ENCODE results near the gene DIDO1. TPM values are rescaled to one million over a fixed set of nuclear protein-coding genes. Genes with fewer than 3 reads are reported as not detected.

The DIDO1 gene
- total RNA-seq, 2 experiments from 2014 or later, result 51.9 to 54.3 TPM

DNA sequence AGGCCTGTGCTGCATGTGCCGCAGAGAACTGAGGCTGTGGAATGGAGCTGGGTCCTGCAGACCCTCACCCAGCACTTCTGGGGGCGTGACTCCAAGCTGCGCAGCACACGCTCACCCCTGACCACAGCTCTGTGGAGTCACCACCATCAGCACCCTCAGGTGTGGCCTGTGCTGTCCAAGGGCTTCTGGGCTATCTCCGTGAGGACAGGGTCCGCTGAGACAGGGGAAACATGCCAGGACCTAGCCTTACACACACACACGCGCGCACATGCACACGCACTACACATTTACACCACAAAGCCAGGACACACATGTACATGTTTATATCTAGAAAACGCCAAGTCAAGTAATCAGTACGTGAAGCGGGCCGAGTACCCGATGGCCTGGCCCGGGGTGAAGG, 37.9 kb downstream of the DIDO1 start:
- H3K27ac Mint-ChIP-seq, result no peak overlapping the region
- CTCF ChIA-PET, result no interaction called here

GRCh38 chr20:62887860-62888239, 38.5 kb downstream of the DIDO1 start:
- Mint-ChIP-seq H3K27me3 (no peaks in the 10 kb centered on the region), H3K4me3 (no peak overlapping the region), H3K36me3 (ENCODE audit: low read depth) (peaks cover 65% of the 10 kb centered on the region)

More for the DNA sequence above, 37.9 kb downstream of the DIDO1 start:
- H3K4me3 ChIP-seq (ENCODE audit: low read length), result no peak overlapping the region
- TF ChIP-seq CTCF (IDR thresholded peaks at IDR 0.05), result no peak
- intact Hi-C loops (cut with DNase I, micrococcal nuclease), result no loop called here
- peaks cover 58% of the 10 kb centered on the region for H3K4me1 ChIP-seq (ENCODE audit: insufficient read depth, low read length)
- H3K36me3 ChIP-seq (ENCODE audit: insufficient read depth, low read length), result peaks cover 70% of the 10 kb centered on the region
- Mint-ChIP-seq H3K4me3 (no peak overlapping the region), H3K4me1 (ENCODE audit: low read depth) (peaks cover 45% of the 10 kb centered on the region), H3K9me3 (no peaks in the 10 kb centered on the region), H3K36me3 (ENCODE audit: low read depth) (peaks cover 70% of the 10 kb centered on the region), H3K27me3 (no peaks in the 10 kb centered on the region)
- ATAC-seq (ENCODE audit: poor library complexity), result no peak
- H3K27ac ChIP-seq (ENCODE audit: low read depth in 1 of 2, low read length in 2 of 2), result no peak overlapping the region
- POLR2A ChIA-PET, result interaction anchor here (1.3 kb wide), 1 partner anchor 27 kb away, joined by 3 read pairs; the partner anchor contains the start of gene TCFL5
- no peaks in the 10 kb centered on the region for H3K27me3 ChIP-seq (ENCODE audit: control insufficient read depth in 1 of 2, insufficient read depth in 2 of 2, low read length in 2 of 2)
- no peaks in the 10 kb centered on the region for H3K9me3 ChIP-seq (ENCODE audit: control insufficient read depth in 1 of 2, insufficient read depth in 1 of 2, low read length in 2 of 2)
- DNase-seq, result no peak

DNA sequence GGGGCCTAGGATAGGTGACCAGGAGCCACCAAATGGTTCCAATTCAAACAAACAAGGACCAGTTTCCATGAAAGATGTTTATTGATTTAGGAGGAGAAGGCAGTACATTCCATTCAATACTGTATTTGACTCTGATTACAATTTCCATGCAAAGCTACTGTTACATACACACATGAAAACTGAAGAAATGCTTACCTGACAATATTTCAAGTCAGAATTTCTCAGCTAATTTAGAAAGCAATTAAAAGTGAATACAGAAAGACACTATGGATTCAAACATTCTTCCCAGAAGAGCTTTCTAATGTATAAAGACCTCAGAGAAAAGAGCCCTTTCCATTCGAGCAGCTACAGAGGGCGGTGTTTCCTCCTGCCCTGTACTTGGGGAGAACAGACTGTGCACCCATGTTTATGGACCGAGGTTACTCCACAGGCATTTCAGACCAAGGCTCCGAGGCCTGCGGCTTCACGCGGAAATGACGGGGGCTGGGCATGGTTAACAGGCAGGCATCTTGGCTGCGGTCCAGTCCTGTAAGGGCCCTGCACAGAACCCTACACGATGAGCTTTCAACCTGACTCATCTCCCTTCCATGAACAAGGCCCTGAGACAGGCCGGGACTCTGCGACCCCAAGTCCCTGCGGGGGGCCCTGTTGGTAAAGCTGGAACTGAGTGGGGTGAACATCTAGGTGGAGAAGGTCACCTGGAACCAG, 39.0 kb downstream of the DIDO1 start:
- peaks cover 59% of the 10 kb centered on the region for H3K36me3 ChIP-seq (ENCODE audit: insufficient read depth, low read length)
- Mint-ChIP-seq H3K36me3 (ENCODE audit: low read depth) (peaks cover 59% of the 10 kb centered on the region), H3K4me3 (no peak overlapping the region), H3K9me3 (no peaks in the 10 kb centered on the region), H3K4me1 (ENCODE audit: low read depth) (peaks cover 37% of the 10 kb centered on the region), H3K27ac (peak overlapping the region; percentile 74), H3K27me3 (no peaks in the 10 kb centered on the region)
- H3K4me1 ChIP-seq (ENCODE audit: insufficient read depth, low read length), result peaks cover 49% of the 10 kb centered on the region
- H3K4me3 ChIP-seq (ENCODE audit: low read length), result no peak overlapping the region
- no peak for TF ChIP-seq CTCF (IDR thresholded peaks at IDR 0.05)
- no peak overlapping the region for H3K27ac ChIP-seq (ENCODE audit: low read depth in 1 of 2, low read length in 2 of 2)
- DNase-seq (peak in 11 of 14 experiments; percentile 14 to 80 (median 33)), ATAC-seq (ENCODE audit: poor library complexity) (no peak)
- intact Hi-C loops (cut with DNase I, micrococcal nuclease), result no loop called here
- ChIA-PET CTCF (interaction anchor here (1.1 to 1.2 kb wide), 3 partner anchors 13 to 122 kb away, joined by 3 to 4 read pairs (median 3); no protein-coding TSS in a partner anchor), POLR2A (interaction anchor here (0.6 to 1.3 kb wide), 4 partner anchors 12 to 75 kb away, joined by 3 to 4 read pairs (median 3); partner anchors contain the start of genes GID8 and TCFL5)
- no peaks in the 10 kb centered on the region for H3K9me3 ChIP-seq (ENCODE audit: control insufficient read depth in 1 of 2, insufficient read depth in 1 of 2, low read length in 2 of 2)
- H3K27me3 ChIP-seq (ENCODE audit: control insufficient read depth in 1 of 2, insufficient read depth in 2 of 2, low read length in 2 of 2), result no peaks in the 10 kb centered on the region

More at GRCh38 chr20:62887860-62888239, 38.5 kb downstream of the DIDO1 start:
- intact Hi-C loops (cut with DNase I, micrococcal nuclease), result no loop called here
- no peaks in the 10 kb centered on the region for H3K9me3 ChIP-seq (ENCODE audit: control insufficient read depth in 1 of 2, insufficient read depth in 1 of 2, low read length in 2 of 2)
- ATAC-seq (ENCODE audit: poor library complexity) (no peak), DNase-seq (no peak)
- Mint-ChIP-seq H3K4me1 (ENCODE audit: low read depth) (peaks cover 42% of the 10 kb centered on the region), H3K27ac (peak overlapping the region; percentile 74), H3K9me3 (no peaks in the 10 kb centered on the region)
- H3K27ac ChIP-seq (ENCODE audit: low read depth in 1 of 2, low read length in 2 of 2), result no peak overlapping the region
- H3K4me1 ChIP-seq (ENCODE audit: insufficient read depth, low read length), result peaks cover 55% of the 10 kb centered on the region
- TF ChIP-seq CTCF (IDR thresholded peaks at IDR 0.05), result no peak
- POLR2A ChIA-PET, result interaction anchor here (0.6 to 1.3 kb wide), 4 partner anchors 12 to 74 kb away, joined by 3 to 4 read pairs (median 3); partner anchors contain the start of genes GID8 and TCFL5
- CTCF ChIA-PET, result interaction anchor here (1.1 to 1.2 kb wide), 3 partner anchors 12 to 121 kb away, joined by 3 to 4 read pairs (median 3); no protein-coding TSS in a partner anchor
- peaks cover 64% of the 10 kb centered on the region for H3K36me3 ChIP-seq (ENCODE audit: insufficient read depth, low read length)
- H3K4me3 ChIP-seq (ENCODE audit: low read length), result no peak overlapping the region
- H3K27me3 ChIP-seq (ENCODE audit: control insufficient read depth in 1 of 2, insufficient read depth in 2 of 2, low read length in 2 of 2), result no peaks in the 10 kb centered on the region
